Small intestine (tissue), 7 donors: ENCODE results near the gene ARHGAP42. TPM values are rescaled to one million over a fixed set of nuclear protein-coding genes. Genes with fewer than 3 reads are reported as not detected.
"Not testable (repeated sequence)": the region's sequence is repeated elsewhere in the genome, so short reads cannot be mapped to it uniquely, and the experiment has no call there.

Experiments used
- DNase-seq, 2 donors: peaks; one replicate each; pipeline versions ENCODE4 v3.0.0 to v3.0.0-alpha.2; 2013
- FAIRE-seq: peaks from 2 replicates; lab custom pipeline; 2012; peaks lifted over from hg19 to GRCh38; lab: Jason Lieb, UNC
- H3K27ac ChIP-seq, 3 donors: one replicate each; pipeline ENCODE4 v1.5.1; 2013; ENCODE audit warnings: low read length in 2 of 3, mild to moderate bottlenecking in 2 of 3, control low read depth in 1 of 3, inconsistent platforms in 1 of 3, low read depth in 1 of 3, moderate library complexity in 1 of 3
- H3K27me3 ChIP-seq, 3 donors: one replicate each; pipeline ENCODE4 v1.6.1; 2013; ENCODE audit warnings: low read length in 3 of 3, inconsistent platforms in 1 of 3; ENCODE audit not compliant: control insufficient read depth in 3 of 3, insufficient read depth in 3 of 3
- H3K36me3 ChIP-seq, 3 donors: one replicate each; pipeline ENCODE4 v1.6.1; 2013; ENCODE audit warnings: low read length in 3 of 3, inconsistent platforms in 1 of 3, low read depth in 1 of 3, mild to moderate bottlenecking in 1 of 3, moderate library complexity in 1 of 3; ENCODE audit not compliant: control insufficient read depth in 3 of 3, insufficient read depth in 2 of 3
- H3K4me1 ChIP-seq, 3 donors: one replicate each; pipeline ENCODE4 v1.6.1; 2013; ENCODE audit warnings: low read length in 2 of 3, inconsistent platforms in 1 of 3, low read depth in 1 of 3, mild to moderate bottlenecking in 1 of 3, moderate library complexity in 1 of 3; ENCODE audit not compliant: control insufficient read depth in 3 of 3, insufficient read depth in 2 of 3
- H3K4me3 ChIP-seq, 3 donors: one replicate each; pipeline ENCODE4 v1.5.1; 2013; ENCODE audit warnings: low read length in 3 of 3, control low read depth in 1 of 3, inconsistent platforms in 1 of 3, low read depth in 1 of 3, mild to moderate bottlenecking in 1 of 3, moderate library complexity in 1 of 3
- H3K9me3 ChIP-seq, 2 donors: one replicate each; pipeline ENCODE4 v1.6.1; 2013; ENCODE audit warnings: low read depth in 1 of 2, low read length in 1 of 2; ENCODE audit not compliant: control insufficient read depth in 2 of 2, insufficient read depth in 1 of 2
- WGBS, 3 donors: extraction: QIAGEN DNeasy Blood & Tissue Kit; methylation state at CpG; one replicate each; pipeline ENCODE4 v1.1.7; 2013; 5-methylcytosine and 5-hydroxymethylcytosine counted together
- polyA plus RNA-seq, 4 donors: library from polyadenylated mRNA; stranded (reverse) in 3 of 4; unstranded in 1 of 4; fragments of 200-250 nt in 3 of 4; fragments of 120-200 nt in 1 of 4; gene quantifications; one replicate each; pipeline versions ENCODE4 v1.2.1 to v1.2.3, GENCODE V29; 2013
- donor health status: healthy with polysubstance abuse.
- donor health status: control.
- donor health status: control.
- donor health status: Bipolar disorder and iron deficiency.
- donor health status: healthy.

The ARHGAP42 gene
- polyA plus RNA-seq, 4 donors = 4.3 to 17.0 (median 14.9) TPM

- H3K4me3 ChIP-seq = no peak overlapping the region
- no peaks in the 10 kb centered on the region for H3K27me3 ChIP-seq
- no peaks in the 10 kb centered on the region for H3K9me3 ChIP-seq
- peaks cover 0 to 3% (median 0%) of the 10 kb centered on the region in 3 donors for H3K4me1 ChIP-seq
- DNase-seq (no peak), FAIRE-seq (no peak)
- no peak overlapping the region for H3K27ac ChIP-seq
- WGBS, 3 donors = 67 to 83% (median 78%) methylated on average over 3 of the region's 3 CpGs
- peaks cover 0 to 1% (median 0%) of the 10 kb centered on the region in 3 donors for H3K36me3 ChIP-seq
Observed at GRCh38 chr11:100888836-100889235, 201.7 kb downstream of the ARHGAP42 start.

GRCh38 chr11:100889758-100890157 is 202.7 kb downstream of the ARHGAP42 start:
- no peak overlapping the region for H3K27ac ChIP-seq
- no peaks in the 10 kb centered on the region for H3K9me3 ChIP-seq
- H3K36me3 ChIP-seq = peaks cover 0 to 1% (median 0%) of the 10 kb centered on the region in 3 donors
- H3K4me1 ChIP-seq = peaks cover 0 to 3% (median 0%) of the 10 kb centered on the region in 3 donors
- WGBS, 3 donors = 40 to 73% (median 47%) methylated on average over 2 of the region's 2 CpGs
- no peak for FAIRE-seq
- H3K27me3 ChIP-seq = no peaks in the 10 kb centered on the region
- DNase-seq = peak in 1 of 2 donors; percentile 6
- H3K4me3 ChIP-seq = no peak overlapping the region

GRCh38 chr11:100890789-100891188 is 203.7 kb downstream of the ARHGAP42 start:
- H3K27ac ChIP-seq = no peak overlapping the region
- 81 to 84% (median 81%) methylated on average over 3 of the region's 3 CpGs for WGBS, 3 donors
- H3K4me3 ChIP-seq = no peak overlapping the region
- H3K9me3 ChIP-seq = no peaks in the 10 kb centered on the region
- no peaks in the 10 kb centered on the region for H3K27me3 ChIP-seq
- peaks cover 0 to 1% (median 0%) of the 10 kb centered on the region in 3 donors for H3K36me3 ChIP-seq
- DNase-seq = no peak
- H3K4me1 ChIP-seq = peaks cover 0 to 3% (median 0%) of the 10 kb centered on the region in 3 donors
- no peak for FAIRE-seq

GRCh38 chr11:100892886-100893285 is 205.8 kb downstream of the ARHGAP42 start:
- DNase-seq = no peak
- WGBS, 3 donors = 56 to 86% (median 83%) methylated on average over 1 of the region's 1 CpG
- H3K4me1 ChIP-seq = peaks cover 0 to 3% (median 0%) of the 10 kb centered on the region in 3 donors
- no peak overlapping the region for H3K27ac ChIP-seq
- peaks cover 0 to 1% (median 0%) of the 10 kb centered on the region in 3 donors for H3K36me3 ChIP-seq
- no peak for FAIRE-seq
- no peaks in the 10 kb centered on the region for H3K9me3 ChIP-seq
- H3K4me3 ChIP-seq = no peak overlapping the region
- no peaks in the 10 kb centered on the region for H3K27me3 ChIP-seq

GRCh38 chr11:100895449-100895848 is 208.4 kb downstream of the ARHGAP42 start:
- Histone ChIP-seq H3K36me3 (no peaks in the 10 kb centered on the region), H3K27me3 (no peaks in the 10 kb centered on the region), H3K4me3 (no peak overlapping the region), H3K9me3 (no peaks in the 10 kb centered on the region), H3K27ac (no peak overlapping the region), H3K4me1 (no peaks in the 10 kb centered on the region)
- FAIRE-seq (no peak), DNase-seq (no peak)
- 90 to 96% (median 93%) methylated on average over 1 of the region's 1 CpG for WGBS, 3 donors

- WGBS, 3 donors = 88 to 100% (median 100%) methylated on average over 1 of the region's 1 CpG
Observed at GRCh38 chr11:100895976-100896375, 208.9 kb downstream of the ARHGAP42 start.

GRCh38 chr11:100901471-100901870 is 214.4 kb downstream of the ARHGAP42 start:
- 66 to 81% (median 76%) methylated on average over 5 of the region's 5 CpGs for WGBS, 3 donors
- not testable (repeated sequence) for H3K27me3 ChIP-seq, FAIRE-seq, H3K36me3 ChIP-seq, DNase-seq, H3K4me3 ChIP-seq, H3K4me1 ChIP-seq, H3K9me3 ChIP-seq, H3K27ac ChIP-seq

More at GRCh38 chr11:100895976-100896375, 208.9 kb downstream of the ARHGAP42 start:
- not testable (repeated sequence) for H3K4me3 ChIP-seq, H3K36me3 ChIP-seq, H3K27ac ChIP-seq, FAIRE-seq, H3K27me3 ChIP-seq, DNase-seq, H3K9me3 ChIP-seq, H3K4me1 ChIP-seq

- Histone ChIP-seq H3K4me3 (no peak overlapping the region), H3K36me3 (peaks cover 0 to 3% (median 3%) of the 10 kb centered on the region in 3 donors), H3K4me1 (no peaks in the 10 kb centered on the region), H3K27ac (no peak overlapping the region), H3K9me3 (no peaks in the 10 kb centered on the region), H3K27me3 (no peaks in the 10 kb centered on the region)
- 66 to 78% (median 67%) methylated on average over 6 to 7 of the region's 7 CpGs for WGBS, 3 donors
- DNase-seq = no peak
- FAIRE-seq = no peak
Observed at GRCh38 chr11:100902454-100903141, 215.5 kb downstream of the ARHGAP42 start.
